Medulla oblongata (tissue), 1 donor: ENCODE data around the gene ZNF358.

Source experiments
- DNase-seq: peaks from one replicate; pipeline ENCODE4 v3.0.0-alpha.2; 2015; ENCODE audit errors: extremely low spot score

Gene ZNF358

DNA sequence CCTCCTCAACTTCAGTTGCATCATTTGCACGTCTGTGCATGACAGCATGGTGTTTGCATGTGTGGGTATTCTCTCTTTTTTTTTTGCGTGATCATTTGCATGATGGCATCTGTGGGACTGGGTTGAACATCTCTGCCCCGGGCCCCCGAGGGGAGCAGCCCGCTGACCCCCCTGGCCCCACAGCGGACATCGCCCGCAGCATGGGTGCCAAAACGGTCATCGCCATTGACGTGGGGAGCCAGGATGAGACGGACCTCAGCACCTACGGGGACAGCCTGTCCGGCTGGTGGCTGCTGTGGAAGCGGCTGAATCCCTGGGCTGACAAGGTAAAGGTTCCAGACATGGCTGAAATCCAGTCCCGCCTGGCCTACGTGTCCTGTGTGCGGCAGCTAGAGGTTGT is 42.8 kb downstream of the ZNF358 start:
- DNase-seq, result no peak

DNA sequence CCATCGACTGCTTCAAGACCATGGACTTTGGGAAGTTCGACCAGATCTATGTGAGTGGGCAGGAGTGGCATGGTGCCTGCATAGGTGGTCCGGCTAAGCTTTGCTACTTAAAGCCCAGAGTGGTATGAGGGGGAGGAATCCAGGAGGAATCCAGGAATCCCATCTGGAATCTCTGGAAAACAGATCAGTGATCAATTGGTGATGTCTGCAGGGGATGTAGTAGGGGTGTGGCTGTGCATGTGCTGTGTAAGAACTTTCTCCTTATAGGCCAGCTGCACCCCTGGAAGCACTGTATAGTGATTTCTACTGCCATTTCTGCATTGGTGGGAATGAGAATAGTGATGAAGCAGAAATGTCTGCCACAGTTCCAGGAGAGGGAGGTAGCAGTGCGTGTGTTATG is 43.2 kb downstream of the ZNF358 start:
- no peak for DNase-seq

DNA sequence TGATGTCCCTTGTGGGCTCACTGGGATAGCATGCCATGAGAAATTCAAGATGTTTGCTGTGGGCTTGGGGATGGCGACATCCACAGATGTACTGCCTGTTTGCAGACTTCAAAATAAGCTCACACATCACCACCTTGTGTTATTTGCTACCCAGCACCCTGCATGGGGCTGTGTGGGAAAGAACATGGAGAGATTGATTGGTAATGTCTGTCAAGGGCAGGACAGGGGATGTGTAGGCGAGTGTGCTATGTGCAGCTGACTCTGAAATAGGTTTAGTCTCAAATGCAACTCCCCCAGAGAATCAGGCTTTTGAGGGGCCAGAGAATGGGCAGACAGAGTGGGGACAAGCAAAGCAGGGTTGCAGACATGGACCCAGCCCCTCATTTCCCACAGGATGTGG is 44.4 kb downstream of the ZNF358 start:
- DNase-seq, result no peak

DNA sequence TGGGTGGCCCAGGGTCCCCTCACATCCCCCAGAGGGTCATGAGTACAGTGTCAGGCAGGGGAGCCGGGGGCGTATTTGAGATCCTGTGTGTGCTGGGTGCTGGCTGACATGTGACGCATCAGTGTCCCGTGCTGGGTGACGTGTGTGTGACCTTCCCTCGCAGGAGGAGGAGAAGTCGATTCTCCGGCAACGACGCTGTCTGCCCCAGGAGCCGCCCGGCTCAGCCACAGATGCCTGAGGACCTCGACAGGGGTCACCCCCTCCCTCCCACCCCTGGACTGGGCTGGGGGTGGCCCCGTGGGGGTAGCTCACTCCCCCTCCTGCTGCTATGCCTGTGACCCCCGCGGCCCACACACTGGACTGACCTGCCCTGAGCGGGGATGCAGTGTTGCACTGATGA is 45.4 kb downstream of the ZNF358 start:
- DNase-seq, result no peak

DNA sequence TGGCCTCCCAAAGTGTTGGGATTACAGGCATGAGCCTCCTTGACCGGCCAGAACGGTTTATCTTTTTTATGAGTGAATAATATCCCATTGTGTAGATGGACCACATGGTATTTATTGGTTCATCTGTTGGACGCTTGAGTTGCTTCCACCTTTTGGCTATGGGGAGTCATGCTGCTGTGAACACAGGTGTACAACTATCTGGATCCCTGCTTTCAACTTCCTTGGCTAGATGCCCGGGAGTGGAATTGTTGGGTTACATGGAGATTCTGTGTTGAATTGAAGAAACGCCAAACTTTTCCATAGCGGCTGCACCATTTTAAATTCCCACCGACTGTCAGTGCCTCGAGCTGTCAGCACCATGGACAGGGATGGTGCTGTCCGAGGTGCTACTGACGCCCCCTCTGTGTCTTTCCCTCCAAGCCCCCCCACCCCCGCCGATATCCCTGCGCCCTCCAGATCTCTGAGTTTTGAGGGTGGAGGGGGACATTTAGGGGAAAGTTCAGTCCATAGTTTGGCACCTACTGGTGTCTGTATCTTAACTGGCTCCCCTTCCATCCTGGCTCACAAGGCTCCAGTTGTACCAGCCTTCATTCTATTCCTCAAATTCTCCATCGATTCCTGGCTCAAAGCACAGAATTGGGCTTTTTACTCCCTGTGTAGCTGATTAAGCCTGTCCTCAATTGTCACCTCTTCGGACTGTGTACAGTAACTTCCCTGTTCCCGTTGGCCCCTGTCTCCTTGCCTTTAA is 46.9 kb downstream of the ZNF358 start:
- no peak for DNase-seq

DNA sequence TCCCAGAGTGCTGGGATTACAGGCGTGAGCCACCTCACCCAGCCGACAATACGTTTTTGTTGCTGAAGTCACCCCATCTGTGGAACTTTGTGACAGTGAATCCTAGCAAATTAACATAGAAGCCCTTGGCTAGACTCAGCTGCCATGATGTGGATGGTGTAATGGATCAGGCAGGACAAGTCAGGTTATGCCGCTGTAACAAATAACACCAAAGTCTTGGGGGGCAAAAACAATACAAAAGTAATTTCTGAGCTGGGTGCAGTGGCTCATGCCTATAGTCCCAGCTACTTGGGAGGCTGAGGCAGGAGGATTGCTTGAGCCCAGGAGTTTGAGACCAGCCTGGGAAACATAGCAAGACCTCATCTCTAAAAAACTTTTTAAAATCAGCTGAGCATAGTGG is 49.0 kb downstream of the ZNF358 start:
- DNase-seq, result no peak

DNA sequence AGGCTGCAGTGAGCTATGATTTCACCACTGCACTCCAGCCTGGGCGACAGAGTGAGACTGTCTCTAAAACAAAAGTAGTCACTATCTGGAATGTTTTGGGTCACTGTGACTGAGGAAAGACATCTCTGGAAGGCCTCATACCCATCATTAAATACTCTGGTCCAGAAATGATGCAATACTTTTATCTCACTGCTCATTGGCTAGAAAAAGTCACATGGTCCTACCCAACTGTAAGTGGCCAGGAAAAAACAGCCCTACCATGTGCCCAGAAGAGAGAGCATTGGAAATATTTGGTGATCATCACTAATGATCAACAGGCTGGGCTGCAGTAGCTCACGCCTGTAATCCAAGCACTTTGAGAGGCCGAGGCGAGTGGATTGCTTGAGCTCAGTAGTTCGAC is 49.4 kb downstream of the ZNF358 start:
- no peak for DNase-seq
